ENCODE measurements around the gene SERPINA5. TPM values are rescaled to one million over a fixed set of nuclear protein-coding genes. Genes with fewer than 3 reads are reported as not detected.

The SERPINA5 gene
- total RNA-seq, 1 experiment from 2014 or later, result 0.49 TPM

DNA sequence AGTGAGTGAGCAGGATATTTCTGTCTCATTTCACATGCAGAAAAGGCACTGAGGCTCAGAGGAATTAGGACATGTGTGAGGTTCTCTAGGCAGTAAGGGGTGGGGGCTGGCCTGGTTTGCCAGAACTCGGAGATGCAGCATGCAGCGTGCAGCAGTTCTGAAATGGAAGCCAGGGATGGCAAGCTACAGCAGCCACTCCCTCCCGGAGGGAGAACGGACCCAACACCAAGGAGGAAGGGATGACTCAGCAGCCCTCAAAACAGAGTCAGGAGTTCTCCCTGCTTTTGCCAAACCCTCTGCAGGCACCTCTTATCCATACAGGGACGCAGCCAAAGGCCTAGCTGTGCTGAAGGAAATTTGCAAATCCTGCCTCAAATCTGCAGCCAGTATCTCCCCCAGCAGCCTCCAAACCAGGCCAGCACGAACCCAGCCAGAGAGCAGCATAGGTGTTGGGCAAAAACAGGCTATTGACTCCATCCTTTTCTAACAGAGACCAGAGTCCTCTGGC lies 20.7 kb downstream of the SERPINA5 start:
- in situ Hi-C loops (cut with HindIII; ENCODE audit: low pct_unique_long_range_greater_than_20kb, low sequenced_read_pairs) (no loop called here), intact Hi-C loops (cut with micrococcal nuclease; ENCODE audit: unreplicated experiment) (no loop called here)
- H3K27ac ChIP-seq (ENCODE audit: low read length), result no peak overlapping the region; the same call in 1 of the 2 replicates
- peaks cover 32% of the 10 kb centered on the region for H3K4me1 ChIP-seq (ENCODE audit: control insufficient read depth, insufficient read depth, low read length)
- no peak overlapping the region for H3K4me3 ChIP-seq (ENCODE audit: low read depth in 2 of 2, low read length in 2 of 2)
- no TSS peak for BruUV-seq (replicated peaks)
- no peak for TF ChIP-seq TCF7L2 (IDR thresholded peaks at IDR 0.05; ENCODE audit: low read depth, low read length)
- TF ChIP-seq POLR2AphosphoS5 (IDR thresholded peaks at IDR 0.05; ENCODE audit: low read depth, low read length), result no peak
- TF ChIP-seq SIN3A (IDR thresholded peaks at IDR 0.05; ENCODE audit: borderline replicate concordance, insufficient read depth, low read depth, low read length), result no peak
- TF ChIP-seq, protein P1, sequence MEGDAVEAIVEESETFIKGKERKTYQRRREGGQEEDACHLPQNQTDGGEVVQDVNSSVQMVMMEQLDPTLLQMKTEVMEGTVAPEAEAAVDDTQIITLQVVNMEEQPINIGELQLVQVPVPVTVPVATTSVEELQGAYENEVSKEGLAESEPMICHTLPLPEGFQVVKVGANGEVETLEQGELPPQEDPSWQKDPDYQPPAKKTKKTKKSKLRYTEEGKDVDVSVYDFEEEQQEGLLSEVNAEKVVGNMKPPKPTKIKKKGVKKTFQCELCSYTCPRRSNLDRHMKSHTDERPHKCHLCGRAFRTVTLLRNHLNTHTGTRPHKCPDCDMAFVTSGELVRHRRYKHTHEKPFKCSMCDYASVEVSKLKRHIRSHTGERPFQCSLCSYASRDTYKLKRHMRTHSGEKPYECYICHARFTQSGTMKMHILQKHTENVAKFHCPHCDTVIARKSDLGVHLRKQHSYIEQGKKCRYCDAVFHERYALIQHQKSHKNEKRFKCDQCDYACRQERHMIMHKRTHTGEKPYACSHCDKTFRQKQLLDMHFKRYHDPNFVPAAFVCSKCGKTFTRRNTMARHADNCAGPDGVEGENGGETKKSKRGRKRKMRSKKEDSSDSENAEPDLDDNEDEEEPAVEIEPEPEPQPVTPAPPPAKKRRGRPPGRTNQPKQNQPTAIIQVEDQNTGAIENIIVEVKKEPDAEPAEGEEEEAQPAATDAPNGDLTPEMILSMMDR (IDR thresholded peaks at IDR 0.05), result no peak
- TF ChIP-seq, protein P2, sequence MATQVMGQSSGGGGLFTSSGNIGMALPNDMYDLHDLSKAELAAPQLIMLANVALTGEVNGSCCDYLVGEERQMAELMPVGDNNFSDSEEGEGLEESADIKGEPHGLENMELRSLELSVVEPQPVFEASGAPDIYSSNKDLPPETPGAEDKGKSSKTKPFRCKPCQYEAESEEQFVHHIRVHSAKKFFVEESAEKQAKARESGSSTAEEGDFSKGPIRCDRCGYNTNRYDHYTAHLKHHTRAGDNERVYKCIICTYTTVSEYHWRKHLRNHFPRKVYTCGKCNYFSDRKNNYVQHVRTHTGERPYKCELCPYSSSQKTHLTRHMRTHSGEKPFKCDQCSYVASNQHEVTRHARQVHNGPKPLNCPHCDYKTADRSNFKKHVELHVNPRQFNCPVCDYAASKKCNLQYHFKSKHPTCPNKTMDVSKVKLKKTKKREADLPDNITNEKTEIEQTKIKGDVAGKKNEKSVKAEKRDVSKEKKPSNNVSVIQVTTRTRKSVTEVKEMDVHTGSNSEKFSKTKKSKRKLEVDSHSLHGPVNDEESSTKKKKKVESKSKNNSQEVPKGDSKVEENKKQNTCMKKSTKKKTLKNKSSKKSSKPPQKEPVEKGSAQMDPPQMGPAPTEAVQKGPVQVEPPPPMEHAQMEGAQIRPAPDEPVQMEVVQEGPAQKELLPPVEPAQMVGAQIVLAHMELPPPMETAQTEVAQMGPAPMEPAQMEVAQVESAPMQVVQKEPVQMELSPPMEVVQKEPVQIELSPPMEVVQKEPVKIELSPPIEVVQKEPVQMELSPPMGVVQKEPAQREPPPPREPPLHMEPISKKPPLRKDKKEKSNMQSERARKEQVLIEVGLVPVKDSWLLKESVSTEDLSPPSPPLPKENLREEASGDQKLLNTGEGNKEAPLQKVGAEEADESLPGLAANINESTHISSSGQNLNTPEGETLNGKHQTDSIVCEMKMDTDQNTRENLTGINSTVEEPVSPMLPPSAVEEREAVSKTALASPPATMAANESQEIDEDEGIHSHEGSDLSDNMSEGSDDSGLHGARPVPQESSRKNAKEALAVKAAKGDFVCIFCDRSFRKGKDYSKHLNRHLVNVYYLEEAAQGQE (IDR thresholded peaks at IDR 0.05; ENCODE audit: insufficient read depth in 1 of 2, low read depth in 2 of 2, low read length in 1 of 2), result no peak
- no peak for DNase-seq (ENCODE audit: low read depth, low spot score)
- no peaks in the 10 kb centered on the region for H3K27me3 ChIP-seq (ENCODE audit: control insufficient read depth, insufficient read depth, low read length)
- POLR2A ChIA-PET, result no interaction called here
- 0 out of 2 replicates have a peak, but pooled peaks have one; percentile 23 for ATAC-seq
- H3K9me3 ChIP-seq (ENCODE audit: control insufficient read depth, insufficient read depth, low read depth, low read length), result no peaks in the 10 kb centered on the region
- no peaks in the 10 kb centered on the region for H3K36me3 ChIP-seq (ENCODE audit: control insufficient read depth, insufficient read depth, low read length)
- CTCF ChIA-PET, result interaction anchor here (0.6 kb wide), 1 partner anchor 772 kb away, joined by 8 read pairs; no protein-coding TSS in a partner anchor

DNA sequence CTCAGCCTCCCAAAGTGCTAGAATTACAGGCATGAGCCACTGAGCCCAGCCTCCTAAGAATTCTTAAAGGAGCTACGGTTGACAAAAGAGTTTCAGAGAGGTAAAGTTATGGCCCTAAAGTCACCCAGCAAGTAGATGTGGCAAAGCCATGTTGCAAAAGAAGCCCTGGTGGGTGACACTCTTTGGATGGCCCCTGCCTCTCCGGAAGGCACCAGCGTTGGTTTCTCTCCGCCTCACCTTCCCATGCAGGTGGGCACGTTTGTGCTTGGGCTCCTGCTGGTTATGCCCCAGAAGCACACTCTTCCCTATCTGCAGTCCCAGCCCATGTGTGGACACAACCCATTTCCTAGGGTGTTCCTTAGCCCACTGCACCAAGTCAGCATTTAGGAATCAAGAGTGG lies 21.5 kb downstream of the SERPINA5 start:
- no peaks in the 10 kb centered on the region for H3K9me3 ChIP-seq (ENCODE audit: control insufficient read depth, insufficient read depth, low read depth, low read length)
- no peaks in the 10 kb centered on the region for H3K27me3 ChIP-seq (ENCODE audit: control insufficient read depth, insufficient read depth, low read length)
- ATAC-seq (no peak), DNase-seq (ENCODE audit: low read depth, low spot score) (no peak)
- H3K27ac ChIP-seq (ENCODE audit: low read length), result no peak overlapping the region
- in situ Hi-C loops (cut with HindIII; ENCODE audit: low pct_unique_long_range_greater_than_20kb, low sequenced_read_pairs) (no loop called here), intact Hi-C loops (cut with micrococcal nuclease; ENCODE audit: unreplicated experiment) (no loop called here)
- no peak overlapping the region for H3K4me3 ChIP-seq (ENCODE audit: low read depth in 2 of 2, low read length in 2 of 2)
- TF ChIP-seq, protein P2 (IDR thresholded peaks at IDR 0.05; ENCODE audit: insufficient read depth in 1 of 2, low read depth in 2 of 2, low read length in 1 of 2), result no peak
- TF ChIP-seq, protein P1 (IDR thresholded peaks at IDR 0.05), result no peak
- TF ChIP-seq TCF7L2 (IDR thresholded peaks at IDR 0.05; ENCODE audit: low read depth, low read length), result no peak
- TF ChIP-seq SIN3A (IDR thresholded peaks at IDR 0.05; ENCODE audit: borderline replicate concordance, insufficient read depth, low read depth, low read length), result no peak
- no peak for TF ChIP-seq POLR2AphosphoS5 (IDR thresholded peaks at IDR 0.05; ENCODE audit: low read depth, low read length)
- H3K36me3 ChIP-seq (ENCODE audit: control insufficient read depth, insufficient read depth, low read length), result no peaks in the 10 kb centered on the region
- ChIA-PET POLR2A (no interaction called here), CTCF (interaction anchor here (0.7 kb wide), 1 partner anchor 1405 kb away, joined by 5 read pairs; no protein-coding TSS in a partner anchor)
- H3K4me1 ChIP-seq (ENCODE audit: control insufficient read depth, insufficient read depth, low read length), result peaks cover 32% of the 10 kb centered on the region
- no TSS peak for BruUV-seq (replicated peaks)
